ENCODE measurements around the gene ARMC2. TPM values are rescaled to one million over a fixed set of nuclear protein-coding genes. Genes with fewer than 3 reads are reported as not detected.
A peak's percentile ranks its signal among the peaks of the same experiment; 100 is the strongest.
"Not testable (repeated sequence)": the region's sequence is repeated elsewhere in the genome, so short reads cannot be mapped to it uniquely, and the experiment has no call there.

ARMC2 gene, protein sequence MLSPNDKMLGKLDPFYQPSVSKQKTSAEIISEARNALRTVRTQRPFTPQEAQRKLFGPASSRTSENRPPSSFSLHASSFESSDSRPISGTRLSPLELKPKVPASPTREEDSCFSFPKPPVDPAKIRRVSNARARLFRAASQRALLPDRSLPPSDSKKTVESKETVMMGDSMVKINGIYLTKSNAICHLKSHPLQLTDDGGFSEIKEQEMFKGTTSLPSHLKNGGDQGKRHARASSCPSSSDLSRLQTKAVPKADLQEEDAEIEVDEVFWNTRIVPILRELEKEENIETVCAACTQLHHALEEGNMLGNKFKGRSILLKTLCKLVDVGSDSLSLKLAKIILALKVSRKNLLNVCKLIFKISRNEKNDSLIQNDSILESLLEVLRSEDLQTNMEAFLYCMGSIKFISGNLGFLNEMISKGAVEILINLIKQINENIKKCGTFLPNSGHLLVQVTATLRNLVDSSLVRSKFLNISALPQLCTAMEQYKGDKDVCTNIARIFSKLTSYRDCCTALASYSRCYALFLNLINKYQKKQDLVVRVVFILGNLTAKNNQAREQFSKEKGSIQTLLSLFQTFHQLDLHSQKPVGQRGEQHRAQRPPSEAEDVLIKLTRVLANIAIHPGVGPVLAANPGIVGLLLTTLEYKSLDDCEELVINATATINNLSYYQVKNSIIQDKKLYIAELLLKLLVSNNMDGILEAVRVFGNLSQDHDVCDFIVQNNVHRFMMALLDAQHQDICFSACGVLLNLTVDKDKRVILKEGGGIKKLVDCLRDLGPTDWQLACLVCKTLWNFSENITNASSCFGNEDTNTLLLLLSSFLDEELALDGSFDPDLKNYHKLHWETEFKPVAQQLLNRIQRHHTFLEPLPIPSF
- 5.8 TPM for polyA plus RNA-seq (ENCODE audit: insufficient read length)

DNA sequence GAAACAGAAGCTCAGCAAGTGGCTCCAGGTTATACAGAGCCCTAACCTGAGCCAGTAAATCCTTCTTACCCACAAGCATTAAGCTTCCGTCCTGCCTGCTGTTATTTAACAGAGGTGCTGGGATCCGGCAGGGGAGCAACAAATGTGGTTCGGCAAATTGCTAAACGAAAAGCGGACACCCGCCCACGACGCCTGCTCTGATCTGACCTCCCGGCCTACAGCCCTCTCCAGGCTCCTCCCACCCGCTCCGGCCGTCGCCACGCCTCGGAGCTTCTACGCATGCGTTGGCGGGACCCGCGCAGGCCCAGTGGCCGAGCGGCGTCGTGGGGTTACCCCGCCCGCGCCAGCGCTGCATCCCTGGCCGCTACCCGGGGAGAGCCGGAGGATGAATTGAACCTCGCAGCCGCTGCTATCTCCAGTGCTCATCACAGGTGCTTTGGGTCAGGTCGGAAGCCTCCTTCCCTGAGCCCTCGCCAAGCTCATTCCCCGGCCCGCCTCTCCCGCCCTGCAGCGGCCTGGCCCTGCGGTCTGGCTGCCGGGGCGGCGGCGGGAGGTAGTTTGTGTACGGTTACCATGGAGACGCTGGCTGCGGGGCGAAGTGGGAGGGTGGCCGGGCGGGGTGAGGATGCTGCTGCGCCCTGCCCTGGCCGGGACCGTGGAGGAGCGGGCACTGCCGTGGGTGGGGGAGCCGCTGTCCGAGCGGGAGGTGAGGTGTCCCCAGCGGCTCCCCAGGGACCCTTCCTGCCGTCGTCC, at the start of gene ARMC2:
Gene ARMC2, plus strand, starts transcription at position 307 of the 753 bp plus-strand sequence. CDS start 5,846 bp downstream, outside the sequence.
- peak; percentile 95 for DNase-seq

DNA sequence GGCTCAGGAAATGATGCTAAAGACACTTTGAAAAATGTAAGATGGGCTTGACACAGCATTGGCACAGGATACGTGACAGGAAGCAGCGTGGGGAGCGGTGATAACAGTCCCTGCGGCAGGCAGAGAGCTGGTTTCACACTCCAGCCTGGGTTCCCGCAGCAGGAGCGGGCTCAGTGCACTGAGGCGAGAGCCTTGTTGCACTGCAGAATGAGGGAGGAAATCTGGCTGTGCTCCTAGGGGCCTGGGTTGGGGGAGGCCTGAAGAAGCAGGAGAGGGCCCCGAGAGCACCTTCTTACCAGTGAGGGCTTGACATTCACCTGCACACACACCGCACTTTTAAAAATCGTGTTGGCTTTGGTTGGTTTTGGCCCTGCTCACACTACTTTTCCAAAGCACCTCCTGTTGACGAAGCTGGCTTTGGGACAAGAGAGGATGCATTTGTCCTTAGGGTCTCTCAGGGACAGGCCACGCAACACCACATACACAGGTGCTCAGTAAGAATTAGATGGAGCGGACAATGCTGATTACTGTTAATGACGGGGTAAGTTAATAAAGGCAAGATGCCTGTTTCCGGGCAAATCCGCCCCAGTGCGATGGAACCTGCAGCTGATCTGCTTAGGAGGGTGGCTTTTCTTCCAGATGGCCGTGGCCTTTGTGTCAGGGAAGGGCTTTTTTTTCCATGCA, 49.4 kb upstream of the ARMC2 start:
- no peak for DNase-seq

DNA sequence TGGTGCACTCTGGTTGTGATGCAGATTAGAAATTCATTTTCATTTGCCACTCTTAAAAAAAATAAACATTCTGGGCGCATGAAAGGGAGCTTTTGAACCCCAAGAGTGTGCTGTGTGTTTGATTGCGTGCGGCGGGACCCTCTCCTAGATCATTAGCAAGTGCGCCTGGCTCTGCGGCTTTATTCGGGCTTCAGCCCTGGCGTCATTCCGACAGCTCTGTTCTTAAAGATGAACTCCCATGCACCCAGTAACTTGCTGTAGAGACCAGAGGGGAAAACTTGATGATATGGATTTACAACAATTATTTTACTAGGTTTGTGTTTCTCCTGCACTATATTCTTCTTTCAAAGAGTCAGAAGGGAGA, 48.9 kb upstream of the ARMC2 start:
- no peak for DNase-seq

DNA sequence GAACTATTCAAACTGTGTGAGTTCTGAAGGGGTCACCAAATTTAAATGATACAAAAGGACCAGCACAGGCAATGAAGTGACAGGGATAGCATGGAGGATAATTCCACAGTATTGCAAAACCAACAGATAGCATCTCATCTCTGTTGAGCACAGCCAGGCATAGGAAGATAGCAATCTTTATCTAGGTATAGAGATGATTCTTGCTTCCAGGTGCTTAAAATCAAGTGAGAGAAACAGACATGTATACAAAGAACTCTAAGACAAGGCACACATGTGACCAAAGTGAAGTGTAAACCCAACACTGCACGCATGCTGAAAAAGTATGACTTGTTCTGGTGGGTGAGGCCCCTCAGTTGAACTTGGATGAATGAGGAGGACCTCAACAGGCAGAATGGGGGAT, 48.4 kb upstream of the ARMC2 start:
- DNase-seq: no peak

DNA sequence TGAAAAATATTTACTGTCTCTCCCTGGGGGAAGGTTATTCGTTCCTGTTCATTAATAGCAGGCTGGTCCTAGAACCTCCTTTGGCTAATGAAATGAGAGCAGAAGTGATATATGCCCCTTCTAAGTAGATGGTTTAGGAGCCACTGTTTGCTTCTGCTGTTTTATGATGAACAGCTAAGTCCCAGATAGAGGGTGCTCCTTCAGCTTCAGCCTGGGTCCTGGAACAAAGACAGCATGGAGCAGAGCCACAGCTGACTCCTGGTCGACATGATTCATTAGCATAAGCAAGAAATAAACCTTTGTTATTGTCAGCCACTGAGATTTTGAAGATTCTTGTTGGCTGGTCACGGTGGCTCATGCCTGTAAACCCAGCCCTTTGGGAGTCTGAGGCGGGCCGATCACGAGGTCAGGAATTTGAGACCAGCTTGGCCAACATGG, 47.8 kb upstream of the ARMC2 start:
- no peak for DNase-seq

DNA sequence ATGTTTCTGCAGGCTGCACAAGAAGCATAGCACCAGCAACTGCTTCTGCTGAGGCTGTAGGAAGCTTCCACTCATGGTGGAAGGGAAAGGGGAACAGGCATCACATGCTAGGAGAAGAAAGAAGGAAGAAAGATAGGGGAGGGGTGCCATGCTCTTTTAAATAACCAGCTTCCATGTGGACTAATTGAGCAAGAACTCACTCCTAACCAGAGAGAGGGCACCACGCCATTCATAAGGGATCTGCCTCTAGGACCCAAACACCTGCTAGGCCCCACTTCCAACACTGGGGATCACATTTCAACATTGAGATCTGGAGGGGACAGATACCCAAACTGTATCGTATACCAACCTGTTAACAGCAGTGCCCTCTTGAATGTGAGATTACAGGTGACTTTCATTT, 46.9 kb upstream of the ARMC2 start:
- DNase-seq: no peak

DNA sequence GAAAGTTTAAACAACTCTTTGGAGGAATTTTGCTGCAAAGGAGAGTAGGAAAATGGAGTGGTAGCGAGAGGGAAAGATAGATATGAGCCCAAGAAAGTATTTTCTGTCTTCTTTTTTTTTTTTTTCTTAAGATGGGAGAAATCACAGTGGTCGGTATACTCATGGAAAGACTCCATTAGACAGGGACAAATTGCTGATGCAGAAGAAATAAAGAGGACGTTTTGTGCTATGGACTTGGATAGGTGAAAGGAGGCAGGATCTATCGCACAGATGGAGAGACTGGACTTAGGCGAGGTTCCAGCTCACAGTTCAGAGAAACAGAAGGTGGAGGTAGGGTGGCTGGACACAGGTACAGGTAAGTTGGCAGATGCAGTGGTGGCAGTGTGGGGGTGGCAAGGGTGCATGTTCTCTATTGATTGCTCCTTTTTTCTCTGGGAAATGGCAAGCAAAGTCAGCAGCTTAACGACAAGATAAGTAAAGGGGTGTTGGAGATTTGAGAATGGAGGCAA, 44.2 kb upstream of the ARMC2 start:
- no peak for DNase-seq

DNA sequence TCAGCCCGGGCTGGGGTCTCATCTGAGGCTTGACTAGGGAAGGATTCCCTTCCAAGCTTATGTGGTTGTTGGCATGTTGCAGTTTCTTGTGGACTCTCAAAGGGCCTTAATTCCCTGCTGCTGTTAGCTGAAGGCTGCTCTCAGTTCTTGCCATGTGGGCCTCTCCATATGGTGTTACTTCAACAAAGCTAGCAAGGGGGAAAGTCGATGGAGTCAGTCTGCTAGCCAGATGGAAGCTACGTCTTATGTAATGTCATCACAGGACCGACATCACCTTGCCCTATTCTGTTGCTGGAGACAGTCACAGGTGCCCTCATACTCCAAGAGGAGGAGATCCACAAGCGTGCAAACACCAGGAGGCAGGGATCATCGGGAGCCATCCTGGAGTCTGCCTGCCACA, 43.3 kb upstream of the ARMC2 start:
- no peak for DNase-seq

DNA sequence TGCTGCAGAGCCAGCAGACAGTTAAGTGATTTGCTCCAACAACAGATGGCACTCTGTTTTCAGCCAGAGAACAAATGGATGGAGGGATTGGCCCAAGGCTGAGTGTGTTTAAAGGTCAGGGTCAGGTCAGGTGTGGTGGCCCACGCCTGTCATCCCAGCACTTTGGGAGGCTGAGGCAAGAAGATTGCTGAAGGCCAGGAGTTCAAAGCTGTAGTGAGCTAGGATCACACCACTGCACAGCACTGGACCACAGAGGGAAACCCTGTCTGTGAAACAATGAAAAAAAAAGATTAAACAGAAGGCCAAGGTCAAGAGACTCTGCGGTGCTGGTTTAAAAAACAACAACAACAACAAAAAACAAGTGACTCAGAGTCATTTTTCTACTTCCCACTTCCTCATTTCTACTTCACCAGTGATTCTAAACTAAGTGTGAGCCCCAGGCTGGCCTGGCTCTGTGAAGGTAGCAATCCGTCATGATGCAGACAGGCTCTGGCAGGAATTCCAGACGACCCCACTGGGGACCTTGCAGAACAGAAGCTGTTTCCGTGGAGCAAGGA, 42.5 kb upstream of the ARMC2 start:
- DNase-seq: no peak

DNA sequence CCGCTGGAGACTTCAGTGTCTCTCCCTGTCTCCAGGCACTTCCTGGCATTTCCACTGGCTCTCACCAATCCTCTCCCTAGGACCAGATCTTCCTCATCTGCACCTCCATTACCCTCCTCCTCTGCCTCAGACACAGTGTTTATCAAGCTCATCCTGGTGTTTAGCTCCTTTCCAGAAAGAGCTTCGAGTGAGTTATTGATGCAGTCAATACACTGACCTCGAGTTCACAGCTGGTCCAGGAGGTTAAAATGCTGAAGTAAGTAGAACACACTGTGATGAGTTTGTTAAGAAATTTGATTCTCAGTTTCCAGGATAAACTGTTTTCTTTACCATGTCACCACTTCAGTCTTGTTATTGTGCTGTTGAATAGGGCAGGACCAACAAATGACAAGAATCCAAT, 42.1 kb upstream of the ARMC2 start:
- no peak for DNase-seq

DNA sequence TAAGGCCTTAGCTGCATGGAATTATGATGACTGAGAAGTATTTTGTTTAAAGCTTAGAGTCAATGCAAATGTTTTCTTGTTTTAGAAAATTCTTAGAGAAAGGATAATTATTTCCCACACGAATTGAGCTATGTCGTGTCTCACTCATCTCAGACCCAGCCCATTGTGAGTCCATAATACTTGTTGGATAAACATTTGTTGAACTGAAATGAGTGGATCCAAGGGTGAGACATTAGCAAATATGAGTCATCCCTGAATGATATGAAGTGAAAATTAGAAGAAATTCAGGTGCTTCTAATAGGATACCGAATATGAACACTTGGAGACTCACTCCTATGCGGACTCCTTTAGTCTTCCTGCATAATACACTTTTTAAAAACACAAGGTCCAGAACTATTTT, 41.6 kb upstream of the ARMC2 start:
- DNase-seq: no peak

DNA sequence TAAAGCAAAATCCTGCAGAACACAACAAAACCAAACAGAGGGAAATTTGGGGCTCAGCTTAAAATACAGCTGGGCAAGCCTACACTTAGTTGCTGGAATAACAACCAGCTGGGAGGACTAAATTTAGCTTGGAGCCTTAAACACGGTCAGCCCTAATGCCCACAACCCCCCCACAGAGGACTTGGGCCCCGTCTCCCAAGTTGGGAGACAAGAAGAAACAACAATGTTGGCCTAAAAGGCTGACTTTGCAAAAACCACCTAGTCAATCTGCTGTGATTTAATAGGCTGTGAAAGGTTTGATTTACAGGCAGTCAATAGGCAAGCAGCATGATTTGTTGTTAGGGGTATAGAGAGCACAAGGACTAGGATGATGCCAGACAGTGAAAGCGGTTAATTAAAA, 40.3 kb upstream of the ARMC2 start:
- no peak for DNase-seq

DNA sequence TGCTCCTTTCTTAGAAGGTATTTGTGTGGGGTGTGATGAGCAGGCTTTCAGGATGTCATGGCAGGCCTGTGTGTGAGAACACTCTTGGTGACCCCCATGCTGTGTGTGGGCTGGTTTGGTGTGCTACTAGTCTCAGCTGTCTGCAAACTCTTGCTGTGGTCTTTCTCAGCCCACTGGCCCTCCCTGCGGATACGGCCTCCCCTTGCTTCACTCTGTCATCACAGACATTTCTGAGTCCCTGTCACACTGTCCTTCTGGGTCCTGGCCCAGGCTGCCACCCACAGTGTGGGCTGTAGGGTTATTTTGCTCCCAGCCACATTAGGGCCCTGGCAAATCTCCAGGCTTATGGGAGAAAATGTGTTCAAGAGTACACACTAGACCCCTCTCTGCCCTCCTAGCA, 39.0 kb upstream of the ARMC2 start:
- no peak for DNase-seq

DNA sequence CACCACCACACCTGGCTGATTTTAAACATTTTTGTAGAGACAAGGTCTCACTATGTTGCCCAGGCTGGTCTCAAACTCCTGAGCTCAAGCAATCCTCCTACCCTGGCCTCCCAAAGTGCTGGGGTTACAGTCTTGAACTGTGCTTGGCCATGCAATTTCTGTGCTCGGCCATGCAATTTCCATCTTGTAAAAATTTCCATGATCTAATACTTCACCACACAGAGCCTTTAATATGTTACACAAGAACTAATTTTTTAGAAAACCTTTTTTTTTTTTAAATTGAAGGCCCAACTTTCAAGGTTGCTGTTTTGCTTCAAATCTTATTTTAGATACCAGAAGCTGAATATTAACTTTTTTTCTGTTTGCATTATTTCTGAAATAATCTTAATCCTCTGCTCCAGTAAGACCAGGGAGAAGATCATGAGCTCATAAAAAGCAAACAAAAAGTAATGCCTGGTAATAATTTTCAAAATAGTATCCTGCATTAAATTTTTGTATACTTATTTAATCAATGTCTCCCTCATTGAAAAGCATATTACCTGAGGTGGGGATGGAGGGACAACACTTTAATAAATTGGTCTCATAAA, 38.1 kb upstream of the ARMC2 start:
- DNase-seq: no peak

DNA sequence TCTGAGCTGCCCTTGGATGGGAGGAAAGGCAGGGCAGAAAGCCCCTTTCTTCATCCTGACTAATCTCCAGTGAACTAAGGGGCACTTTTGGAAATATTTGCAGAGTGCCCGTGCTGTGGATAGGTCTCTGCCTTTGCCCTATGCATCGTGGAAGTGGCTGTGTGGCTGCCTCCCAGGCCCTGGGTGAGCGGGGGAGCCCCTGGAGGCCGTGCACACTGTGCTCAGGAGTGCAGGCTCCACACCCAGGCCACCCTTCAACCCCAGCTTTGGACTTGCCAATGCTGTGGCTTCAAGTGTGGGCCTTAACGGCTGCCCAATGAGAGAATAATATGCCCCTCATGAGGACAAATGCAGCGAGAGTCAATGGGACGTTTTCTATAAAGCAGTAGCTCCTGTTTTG, 36.7 kb upstream of the ARMC2 start:
- DNase-seq: no peak

DNA sequence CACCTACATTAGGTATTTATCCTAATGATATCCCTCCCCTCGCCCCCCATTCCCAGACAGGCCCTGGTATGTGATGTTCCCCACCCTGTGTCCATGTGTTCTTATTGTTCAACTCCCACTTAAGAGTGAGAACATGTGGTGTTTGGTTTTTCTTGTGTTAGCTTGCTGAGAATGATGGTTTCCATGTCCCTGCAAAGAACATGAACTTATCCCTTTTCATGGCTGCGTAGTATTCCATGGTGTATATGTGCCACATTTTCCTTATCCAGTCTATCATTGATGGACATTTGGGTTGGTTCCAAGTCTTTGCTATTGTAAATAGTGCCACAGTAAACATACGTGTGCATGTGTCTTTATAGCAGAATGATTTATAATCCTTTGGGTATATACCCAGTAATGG, 35.0 kb upstream of the ARMC2 start:
- DNase-seq: not testable (repeated sequence)

DNA sequence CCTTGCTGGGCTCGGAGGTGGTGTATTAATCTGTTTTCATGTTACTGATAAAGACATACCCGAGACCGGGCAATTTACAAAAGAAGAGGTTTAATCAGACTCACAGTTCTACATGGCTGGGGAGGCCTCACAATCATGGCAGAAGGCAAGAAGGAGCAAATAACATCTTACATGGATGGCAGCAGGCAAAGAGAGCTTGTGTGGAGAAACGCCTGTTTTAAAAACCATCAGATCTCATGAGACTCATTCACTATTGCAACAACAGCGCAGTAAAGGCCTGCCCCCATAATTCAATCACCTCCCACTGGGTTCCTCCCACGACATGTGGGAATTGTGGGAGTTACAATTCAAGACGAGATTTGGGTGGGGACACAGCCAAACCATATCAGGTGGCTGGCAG, 30.9 kb upstream of the ARMC2 start:
- not testable (repeated sequence) for DNase-seq

DNA sequence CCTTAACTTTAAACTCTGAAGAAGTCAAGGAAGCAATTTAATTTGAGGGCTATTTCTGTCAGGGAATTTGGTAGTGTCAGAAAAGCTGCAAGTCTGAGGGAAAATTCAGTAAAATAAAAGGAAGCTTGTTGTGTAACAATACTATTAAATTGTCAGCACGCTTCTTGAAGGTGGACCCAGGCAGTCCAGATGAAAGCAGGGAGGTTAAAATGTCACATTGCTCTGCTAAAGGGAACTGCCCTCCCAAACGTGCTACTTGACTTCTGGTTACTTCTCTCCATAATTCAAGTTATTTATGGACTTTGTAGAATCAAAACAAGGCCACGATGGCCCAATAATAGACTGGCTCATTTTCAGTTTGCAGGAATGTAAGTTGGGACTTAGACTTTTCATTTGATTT, 28.2 kb upstream of the ARMC2 start:
- DNase-seq: no peak

DNA sequence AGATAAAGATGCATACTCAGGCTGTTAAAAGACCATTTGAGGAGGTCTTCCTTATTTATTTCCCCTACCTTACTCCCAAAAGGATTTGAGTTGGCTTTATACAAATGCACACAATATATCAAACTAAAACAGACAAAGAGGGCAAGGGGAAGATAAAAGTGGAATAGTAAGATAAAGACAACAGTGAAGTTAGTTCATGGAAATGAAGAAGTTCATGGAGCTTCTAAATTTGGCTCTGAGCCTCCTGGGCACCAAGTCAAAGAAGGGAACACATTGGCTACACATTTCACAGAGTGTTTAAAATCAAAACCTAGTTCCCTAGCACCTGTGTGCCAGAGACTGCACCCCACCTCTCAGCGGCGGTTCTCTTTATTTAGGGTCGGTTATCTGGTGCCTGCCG, 25.8 kb upstream of the ARMC2 start:
- no peak for DNase-seq

DNA sequence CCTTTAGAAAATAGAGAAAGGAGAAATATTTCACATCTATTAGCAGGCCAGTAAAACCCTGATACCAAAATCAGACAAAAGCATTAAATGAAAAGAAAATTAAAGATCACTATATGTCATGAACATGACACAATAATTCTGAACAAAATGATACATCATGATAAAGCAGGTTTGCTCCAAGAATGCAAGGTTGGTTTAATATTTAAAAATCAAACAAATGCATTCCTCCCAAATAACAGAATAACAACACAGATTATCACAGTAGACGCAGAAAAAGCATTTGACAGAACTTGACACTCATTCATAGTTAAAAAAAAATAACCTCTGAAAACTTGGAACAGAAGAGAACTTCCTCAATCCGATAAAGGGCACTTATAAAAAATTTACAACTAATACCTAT, 22.9 kb upstream of the ARMC2 start:
- DNase-seq: no peak

DNA sequence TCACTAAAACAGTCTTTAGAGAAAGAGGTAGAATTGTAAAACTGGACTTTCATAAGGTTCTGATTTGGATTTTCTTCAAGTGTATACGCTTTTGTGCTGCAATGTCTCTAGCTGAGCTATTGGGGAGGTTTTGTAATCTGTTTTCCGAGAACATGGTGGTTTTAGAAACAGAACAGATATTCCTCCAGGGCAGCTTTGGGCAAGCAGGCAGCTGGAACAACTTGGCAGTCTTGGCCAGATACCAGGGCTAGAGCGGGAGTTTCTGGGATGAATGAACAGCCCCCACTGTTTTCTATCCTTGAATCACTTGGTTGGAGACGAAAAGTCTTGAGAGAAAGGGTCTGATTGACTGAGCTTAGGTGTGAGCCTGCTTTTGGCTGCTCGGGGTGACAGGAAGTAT, 17.1 kb upstream of the ARMC2 start:
- DNase-seq: no peak

DNA sequence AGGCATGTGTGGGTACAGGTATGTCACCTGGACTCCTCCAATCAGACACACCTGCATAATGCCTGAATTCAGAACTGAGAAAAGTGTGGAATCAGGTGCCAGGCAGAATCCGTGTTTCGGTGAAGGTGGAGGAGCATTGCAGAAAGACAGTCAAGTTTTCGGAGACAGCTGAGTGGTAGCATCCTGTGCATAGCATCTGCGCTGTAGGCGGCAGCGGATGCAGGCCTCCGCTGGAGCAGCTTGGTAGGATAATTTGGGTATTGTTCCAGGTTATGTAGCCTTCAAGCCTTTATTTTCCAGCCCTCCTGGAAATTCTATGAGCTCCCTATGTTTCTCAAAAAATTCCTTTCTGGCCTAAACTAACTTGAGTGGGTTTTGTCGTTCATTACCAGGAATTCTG, 15.5 kb upstream of the ARMC2 start:
- DNase-seq: no peak

All from hindlimb muscle (tissue), 1 donor.